Measurements from ENCODE around the gene BRIP1.

- TF ChIP-seq, protein P1, sequence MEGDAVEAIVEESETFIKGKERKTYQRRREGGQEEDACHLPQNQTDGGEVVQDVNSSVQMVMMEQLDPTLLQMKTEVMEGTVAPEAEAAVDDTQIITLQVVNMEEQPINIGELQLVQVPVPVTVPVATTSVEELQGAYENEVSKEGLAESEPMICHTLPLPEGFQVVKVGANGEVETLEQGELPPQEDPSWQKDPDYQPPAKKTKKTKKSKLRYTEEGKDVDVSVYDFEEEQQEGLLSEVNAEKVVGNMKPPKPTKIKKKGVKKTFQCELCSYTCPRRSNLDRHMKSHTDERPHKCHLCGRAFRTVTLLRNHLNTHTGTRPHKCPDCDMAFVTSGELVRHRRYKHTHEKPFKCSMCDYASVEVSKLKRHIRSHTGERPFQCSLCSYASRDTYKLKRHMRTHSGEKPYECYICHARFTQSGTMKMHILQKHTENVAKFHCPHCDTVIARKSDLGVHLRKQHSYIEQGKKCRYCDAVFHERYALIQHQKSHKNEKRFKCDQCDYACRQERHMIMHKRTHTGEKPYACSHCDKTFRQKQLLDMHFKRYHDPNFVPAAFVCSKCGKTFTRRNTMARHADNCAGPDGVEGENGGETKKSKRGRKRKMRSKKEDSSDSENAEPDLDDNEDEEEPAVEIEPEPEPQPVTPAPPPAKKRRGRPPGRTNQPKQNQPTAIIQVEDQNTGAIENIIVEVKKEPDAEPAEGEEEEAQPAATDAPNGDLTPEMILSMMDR (IDR thresholded peaks at IDR 0.05) = no peak
- TF ChIP-seq POLR2A (IDR thresholded peaks at IDR 0.05) = no peak
These were observed 113.4 kb downstream of the BRIP1 start for GRCh38 chr17:61749823-61750404.

Measured in prostate gland (tissue), 2 donors.